WTC11 (cell line): Measurements from ENCODE around the gene HEATR5A. TPM values are rescaled to one million over a fixed set of nuclear protein-coding genes. Genes with fewer than 3 reads are reported as not detected.

Source experiments
- ATAC-seq: fragments of 200-7000 bp; cut with Tn5 transposase; 2 replicates; pipeline ENCODE4 v1.10.0; 2021; ENCODE audit warnings: mild to moderate bottlenecking, moderate library complexity
- CTCF ChIA-PET: fragments of 300-600 bp; sonication (Branson Sonifier 250); formaldehyde crosslinking; loops from one replicate; lab custom pipeline; 2021; ENCODE audit warnings: antibody characterized with exemption; lab: Charles Lee
- POLR2A ChIA-PET: fragments of 350-600 bp; sonication (Branson Sonifier 250); formaldehyde crosslinking; loops from one replicate; lab custom pipeline; 2021; ENCODE audit warnings: antibody characterized with exemption; lab: Charles Lee
- DNase-seq: peaks from one replicate; pipeline ENCODE4 v3.0.0; 2021; ENCODE audit warnings: low spot score
- H3K27ac Mint-ChIP-seq: 2 replicates; pipeline ENCODE4 v1.8.0; 2021; ENCODE audit warnings: mixed read lengths
- H3K27me3 Mint-ChIP-seq: 2 replicates; pipeline ENCODE4 v1.8.0; 2021; ENCODE audit warnings: low read depth, mild to moderate bottlenecking, moderate library complexity, mixed read lengths
- H3K36me3 Mint-ChIP-seq: 2 replicates; pipeline ENCODE4 v1.8.0; 2021; ENCODE audit warnings: mixed read lengths
- H3K4me1 Mint-ChIP-seq: 2 replicates; pipeline ENCODE4 v1.8.0; 2022; ENCODE audit warnings: mixed read lengths
- H3K4me3 Mint-ChIP-seq: 2 replicates; pipeline ENCODE4 v1.8.0; 2021; ENCODE audit warnings: mild to moderate bottlenecking, moderate library complexity, mixed read lengths
- H3K9me3 Mint-ChIP-seq: 2 replicates; pipeline ENCODE4 v1.8.0; 2021; ENCODE audit warnings: mixed read lengths
- AR ChIP-seq: fragments of 250-450 bp; sonication (Bioruptor Pico); IDR thresholded peaks from 2 replicates; pipeline ENCODE4 v1.9.0; 2021; ENCODE audit warnings: mild to moderate bottlenecking
- ATF3 ChIP-seq: sonication (generic); formaldehyde crosslinking; conservative IDR thresholded peaks from 2 replicates; pipeline ENCODE4 v1.8.1; 2022; ENCODE audit warnings: mild to moderate bottlenecking, missing genetic modification reagents
- GRHL2 ChIP-seq: fragments of 250-450 bp; sonication (Bioruptor Pico); IDR thresholded peaks from 2 replicates; pipeline ENCODE4 v1.8.0; 2022; ENCODE audit warnings: mild to moderate bottlenecking, moderate library complexity; ENCODE audit not compliant: insufficient replicate concordance, severe bottlenecking
- GTF2I ChIP-seq: fragments of 250-450 bp; sonication (Bioruptor Pico); conservative IDR thresholded peaks from 2 replicates; pipeline ENCODE4 v1.4.0; 2021; ENCODE audit warnings: mild to moderate bottlenecking
- NR3C1 ChIP-seq: sonication (generic); formaldehyde crosslinking; conservative IDR thresholded peaks from 2 replicates; pipeline ENCODE4 v1.8.1; 2023; ENCODE audit warnings: low read depth, mild to moderate bottlenecking, missing genetic modification reagents
- ZNF121 ChIP-seq: sonication (generic); formaldehyde crosslinking; IDR thresholded peaks from 2 replicates; pipeline ENCODE4 v1.8.0; 2023; ENCODE audit warnings: missing genetic modification reagents
- ZNF232 ChIP-seq: sonication (generic); formaldehyde crosslinking; IDR thresholded peaks from 2 replicates; pipeline ENCODE4 v1.8.0; 2022; ENCODE audit warnings: mild to moderate bottlenecking, missing genetic modification reagents
- ZNF423 ChIP-seq: fragments of 250-450 bp; sonication (Bioruptor Pico); IDR thresholded peaks from 2 replicates; pipeline ENCODE4 v2.1.2; 2022; ENCODE audit warnings: mild to moderate bottlenecking, moderate library complexity
- ZNF532 ChIP-seq: fragments of 250-450 bp; sonication (Bioruptor Pico); IDR thresholded peaks from 2 replicates; pipeline ENCODE4 v1.9.0; 2021; ENCODE audit warnings: mild to moderate bottlenecking, borderline replicate concordance
- total RNA-seq: library from RNA; stranded (reverse); gene quantifications from 3 replicates; pipeline ENCODE4 v1.2.3, GENCODE V29; 2021
- TF ChIP-seq, protein P1 (sequence below): sonication (generic); formaldehyde crosslinking; IDR thresholded peaks from 2 replicates; pipeline ENCODE4 v1.8.1; 2022; ENCODE audit warnings: mild to moderate bottlenecking, missing genetic modification reagents, moderate library complexity, borderline replicate concordance
- TF ChIP-seq, protein P2 (sequence below): sonication (generic); formaldehyde crosslinking; IDR thresholded peaks from 2 replicates; pipeline ENCODE4 v1.8.0; 2022; ENCODE audit warnings: mild to moderate bottlenecking, missing genetic modification reagents
- TF ChIP-seq, protein P3 (sequence below): sonication (generic); formaldehyde crosslinking; IDR thresholded peaks from 2 replicates; pipeline ENCODE4 v1.8.0; 2022; ENCODE audit warnings: missing genetic modification reagents

The HEATR5A gene
- total RNA-seq, 1 experiment from 2014 or later: 36.2 TPM

GRCh38 chr14:31388687-31389413 lies 31.5 kb downstream of the HEATR5A start (continued):
- TF ChIP-seq, protein P1, sequence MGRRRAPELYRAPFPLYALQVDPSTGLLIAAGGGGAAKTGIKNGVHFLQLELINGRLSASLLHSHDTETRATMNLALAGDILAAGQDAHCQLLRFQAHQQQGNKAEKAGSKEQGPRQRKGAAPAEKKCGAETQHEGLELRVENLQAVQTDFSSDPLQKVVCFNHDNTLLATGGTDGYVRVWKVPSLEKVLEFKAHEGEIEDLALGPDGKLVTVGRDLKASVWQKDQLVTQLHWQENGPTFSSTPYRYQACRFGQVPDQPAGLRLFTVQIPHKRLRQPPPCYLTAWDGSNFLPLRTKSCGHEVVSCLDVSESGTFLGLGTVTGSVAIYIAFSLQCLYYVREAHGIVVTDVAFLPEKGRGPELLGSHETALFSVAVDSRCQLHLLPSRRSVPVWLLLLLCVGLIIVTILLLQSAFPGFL (CRISPR knock-in tag): no peak
- TF ChIP-seq AR (CRISPR knock-in tag): no peak
- TF ChIP-seq, protein P2, sequence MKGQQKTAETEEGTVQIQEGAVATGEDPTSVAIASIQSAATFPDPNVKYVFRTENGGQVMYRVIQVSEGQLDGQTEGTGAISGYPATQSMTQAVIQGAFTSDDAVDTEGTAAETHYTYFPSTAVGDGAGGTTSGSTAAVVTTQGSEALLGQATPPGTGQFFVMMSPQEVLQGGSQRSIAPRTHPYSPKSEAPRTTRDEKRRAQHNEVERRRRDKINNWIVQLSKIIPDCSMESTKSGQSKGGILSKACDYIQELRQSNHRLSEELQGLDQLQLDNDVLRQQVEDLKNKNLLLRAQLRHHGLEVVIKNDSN: no peak
- no peak for TF ChIP-seq ZNF532 (CRISPR knock-in tag)
- TF ChIP-seq ZNF423: no peak
- TF ChIP-seq, all 79 proteins: peak for 0

DNA sequence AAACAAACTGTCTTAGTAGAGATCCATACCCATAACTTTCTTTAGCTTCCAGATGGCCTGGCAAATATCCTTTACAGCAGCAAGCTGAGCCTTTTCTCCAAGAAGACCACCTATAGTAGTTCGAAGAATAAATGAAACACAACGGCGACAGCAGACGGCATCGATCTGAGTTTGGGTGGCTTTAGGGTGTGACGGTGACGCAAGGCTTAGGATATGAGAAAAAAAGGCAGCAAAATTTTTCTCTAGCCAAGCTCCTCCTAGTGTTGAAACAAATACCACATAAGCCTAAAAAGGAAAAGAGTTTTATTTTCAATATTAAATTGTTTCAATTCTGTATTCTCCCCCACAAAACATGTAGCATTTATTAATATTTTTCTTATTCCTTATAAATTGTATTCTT lies 33.3 kb downstream of the HEATR5A start:
- ATAC-seq: no peak
- peaks cover 3% of the 10 kb centered on the region for H3K36me3 Mint-ChIP-seq
- DNase-seq: no peak
- no peak overlapping the region for H3K4me3 Mint-ChIP-seq
- H3K27ac Mint-ChIP-seq: no peak overlapping the region
- POLR2A ChIA-PET: no interaction called here
- H3K4me1 Mint-ChIP-seq: no peaks in the 10 kb centered on the region
- no peaks in the 10 kb centered on the region for H3K27me3 Mint-ChIP-seq
- no peaks in the 10 kb centered on the region for H3K9me3 Mint-ChIP-seq
- TF ChIP-seq, protein P2: no peak
- TF ChIP-seq GRHL2 (CRISPR knock-in tag): no peak
- no peak for TF ChIP-seq ATF3 (CRISPR knock-in tag)
- TF ChIP-seq, protein P1 (CRISPR knock-in tag): no peak
- CTCF ChIA-PET: interaction anchor here (0.5 to 1.4 kb wide), 5 partner anchors 12 to 97 kb away, joined by 3 to 4 read pairs (median 4); partner anchors contain the start of gene HEATR5A

- H3K27me3 Mint-ChIP-seq: no peaks in the 10 kb centered on the region
- TF ChIP-seq, protein P3, sequence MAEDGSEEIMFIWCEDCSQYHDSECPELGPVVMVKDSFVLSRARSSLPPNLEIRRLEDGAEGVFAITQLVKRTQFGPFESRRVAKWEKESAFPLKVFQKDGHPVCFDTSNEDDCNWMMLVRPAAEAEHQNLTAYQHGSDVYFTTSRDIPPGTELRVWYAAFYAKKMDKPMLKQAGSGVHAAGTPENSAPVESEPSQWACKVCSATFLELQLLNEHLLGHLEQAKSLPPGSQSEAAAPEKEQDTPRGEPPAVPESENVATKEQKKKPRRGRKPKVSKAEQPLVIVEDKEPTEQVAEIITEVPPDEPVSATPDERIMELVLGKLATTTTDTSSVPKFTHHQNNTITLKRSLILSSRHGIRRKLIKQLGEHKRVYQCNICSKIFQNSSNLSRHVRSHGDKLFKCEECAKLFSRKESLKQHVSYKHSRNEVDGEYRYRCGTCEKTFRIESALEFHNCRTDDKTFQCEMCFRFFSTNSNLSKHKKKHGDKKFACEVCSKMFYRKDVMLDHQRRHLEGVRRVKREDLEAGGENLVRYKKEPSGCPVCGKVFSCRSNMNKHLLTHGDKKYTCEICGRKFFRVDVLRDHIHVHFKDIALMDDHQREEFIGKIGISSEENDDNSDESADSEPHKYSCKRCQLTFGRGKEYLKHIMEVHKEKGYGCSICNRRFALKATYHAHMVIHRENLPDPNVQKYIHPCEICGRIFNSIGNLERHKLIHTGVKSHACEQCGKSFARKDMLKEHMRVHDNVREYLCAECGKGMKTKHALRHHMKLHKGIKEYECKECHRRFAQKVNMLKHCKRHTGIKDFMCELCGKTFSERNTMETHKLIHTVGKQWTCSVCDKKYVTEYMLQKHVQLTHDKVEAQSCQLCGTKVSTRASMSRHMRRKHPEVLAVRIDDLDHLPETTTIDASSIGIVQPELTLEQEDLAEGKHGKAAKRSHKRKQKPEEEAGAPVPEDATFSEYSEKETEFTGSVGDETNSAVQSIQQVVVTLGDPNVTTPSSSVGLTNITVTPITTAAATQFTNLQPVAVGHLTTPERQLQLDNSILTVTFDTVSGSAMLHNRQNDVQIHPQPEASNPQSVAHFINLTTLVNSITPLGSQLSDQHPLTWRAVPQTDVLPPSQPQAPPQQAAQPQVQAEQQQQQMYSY (CRISPR knock-in tag): no peak
- TF ChIP-seq ZNF121 (CRISPR knock-in tag) (no peak), ZNF232 (no peak), NR3C1 (CRISPR knock-in tag) (no peak), GTF2I (CRISPR knock-in tag) (no peak)
Observed at GRCh38 chr14:31386271-31386670, 34.1 kb downstream of the HEATR5A start.

More at GRCh38 chr14:31386271-31386670, 34.1 kb downstream of the HEATR5A start:
- Mint-ChIP-seq H3K4me3 (no peak overlapping the region), H3K4me1 (no peaks in the 10 kb centered on the region), H3K27ac (no peak overlapping the region), H3K9me3 (no peaks in the 10 kb centered on the region), H3K36me3 (peaks cover 6% of the 10 kb centered on the region)
- ATAC-seq: no peak
- POLR2A ChIA-PET: no interaction called here
- CTCF ChIA-PET: interaction anchor here (0.8 kb wide), 1 partner anchor 31 kb away, joined by 4 read pairs; no protein-coding TSS in a partner anchor
- DNase-seq: no peak
